Pancreas (tissue), 10 donors: Measurements from ENCODE around the gene OR4M1. TPM values are rescaled to one million over a fixed set of nuclear protein-coding genes. Genes with fewer than 3 reads are reported as not detected.
"Not testable (repeated sequence)": the region's sequence is repeated elsewhere in the genome, so short reads cannot be mapped to it uniquely, and the experiment has no call there.

ENCODE experiments used
- ATAC-seq, 4 donors: fragments of 200-7000 bp; cut with Tn5 transposase; one replicate each; pipeline versions ENCODE4 v1.8.0 to v1.9.1; 2020; ENCODE audit warnings: mild to moderate bottlenecking in 4 of 4, moderate library complexity in 4 of 4
- DNase-seq, 6 donors: peaks; one replicate each; pipeline ENCODE4 v3.0.0-alpha.2; 2020
- FAIRE-seq: peaks from 2 replicates; lab custom pipeline; 2012; peaks lifted over from hg19 to GRCh38; lab: Jason Lieb, UNC
- H3K27ac ChIP-seq, 4 donors: fragments of 200-600 bp; sonication (generic); 1 replicate in 3 of 4; 2 replicates in 1 of 4; pipeline versions ENCODE4 v1.5.0 to v1.8.0; 2020
- H3K27me3 ChIP-seq, 4 donors: fragments of 200-600 bp; one replicate each; pipeline ENCODE4 v1.8.0; 2021
- H3K36me3 ChIP-seq, 3 donors: fragments of 200-600 bp; sonication (generic) in 1 of 3; one replicate each; pipeline versions ENCODE4 v1.5.0 to v1.8.0; 2020 to 2021
- H3K4me1 ChIP-seq, 3 donors: fragments of 200-600 bp; one replicate each; pipeline ENCODE4 v1.8.0; 2021
- H3K4me3 ChIP-seq, 4 donors: fragments of 200-600 bp; sonication (generic) in 2 of 4; one replicate each; pipeline versions ENCODE4 v1.5.0 to v1.8.0; 2020 to 2021
- H3K9me3 ChIP-seq, 4 donors: fragments of 200-600 bp; one replicate each; pipeline ENCODE4 v1.8.0; 2021
- WGBS, 2 donors: extraction: QIAGEN DNeasy Blood & Tissue Kit; methylation state at CpG; one replicate each; pipeline ENCODE4 v1.1.7; 2013; 5-methylcytosine and 5-hydroxymethylcytosine counted together
- intact Hi-C, 3 donors: fragments of 100-400 bp; cut with DNase I; formaldehyde crosslinking; loops; one replicate each; pipeline versions ENCODE4 v1.11.1 to v1.14.2; 2022
- polyA plus RNA-seq, 2 donors: library from polyadenylated mRNA; stranded (reverse); fragments of 200-250 nt; gene quantifications; one replicate each; pipeline ENCODE4 v1.2.3, GENCODE V29; 2013
- total RNA-seq, 6 donors: library from RNA; stranded (reverse); fragmentation: NEBNext Ultra II Directional in 4 of 6; extraction: Animal tissue kit (Norgen Biotek cat#: 25700) in 4 of 6; gene quantifications; one replicate each; pipeline versions ENCODE4 v1.2.1 to v1.2.4, GENCODE V29; 2021 to 2023
- TF ChIP-seq, protein P1 (sequence below), 4 donors: fragments of 200-600 bp; sonication (generic) in 3 of 4; IDR thresholded peaks; one replicate each; pipeline versions ENCODE4 v1.5.0 to v1.8.0; 2021; ENCODE audit warnings: antibody characterized with exemption in 4 of 4
- donor health status: healthy with polysubstance abuse.
- donor health status: DM: no; HTN: no; CAD: no; lungs with moderate emphysema.
- donor health status: DM: no; HTN: no; CAD: no.
- donor health status: control.
- donor health status: control.
- donor health status: Bipolar disorder and iron deficiency.
- donor health status: DM: yes; HTN: yes; CAD: no.
- donor health status: DM: no; HTN: no; CAD: no.
- donor health status: DM: no; HTN: no; CAD: no.
- donor health status: DM: yes; HTN: yes; CAD: no.

Gene OR4M1
- total and polyA plus RNA-seq, 8 donors: not detected

- Histone ChIP-seq H3K4me1 (no peaks in the 10 kb centered on the region), H3K27me3 (no peaks in the 10 kb centered on the region), H3K27ac (no peak overlapping the region), H3K9me3 (no peaks in the 10 kb centered on the region), H3K4me3 (no peak overlapping the region), H3K36me3 (no peaks in the 10 kb centered on the region)
- intact Hi-C loops: no loop called here
- FAIRE-seq (peak; percentile 17), ATAC-seq (no peak), DNase-seq (no peak)
- TF ChIP-seq, protein P1, sequence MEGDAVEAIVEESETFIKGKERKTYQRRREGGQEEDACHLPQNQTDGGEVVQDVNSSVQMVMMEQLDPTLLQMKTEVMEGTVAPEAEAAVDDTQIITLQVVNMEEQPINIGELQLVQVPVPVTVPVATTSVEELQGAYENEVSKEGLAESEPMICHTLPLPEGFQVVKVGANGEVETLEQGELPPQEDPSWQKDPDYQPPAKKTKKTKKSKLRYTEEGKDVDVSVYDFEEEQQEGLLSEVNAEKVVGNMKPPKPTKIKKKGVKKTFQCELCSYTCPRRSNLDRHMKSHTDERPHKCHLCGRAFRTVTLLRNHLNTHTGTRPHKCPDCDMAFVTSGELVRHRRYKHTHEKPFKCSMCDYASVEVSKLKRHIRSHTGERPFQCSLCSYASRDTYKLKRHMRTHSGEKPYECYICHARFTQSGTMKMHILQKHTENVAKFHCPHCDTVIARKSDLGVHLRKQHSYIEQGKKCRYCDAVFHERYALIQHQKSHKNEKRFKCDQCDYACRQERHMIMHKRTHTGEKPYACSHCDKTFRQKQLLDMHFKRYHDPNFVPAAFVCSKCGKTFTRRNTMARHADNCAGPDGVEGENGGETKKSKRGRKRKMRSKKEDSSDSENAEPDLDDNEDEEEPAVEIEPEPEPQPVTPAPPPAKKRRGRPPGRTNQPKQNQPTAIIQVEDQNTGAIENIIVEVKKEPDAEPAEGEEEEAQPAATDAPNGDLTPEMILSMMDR (IDR thresholded peaks at IDR 0.05): no peak
- 22 to 23% methylated on average over 1 of the region's 1 CpG for WGBS, 2 donors
Observed at GRCh38 chr14:19823178-19823577, 49.9 kb downstream of the OR4M1 start.

GRCh38 chr14:19823765-19824164 is 50.5 kb downstream of the OR4M1 start:
- intact Hi-C loops: no loop called here
- WGBS, 2 donors: 11 to 21% methylated on average over 1 of the region's 1 CpG
- ATAC-seq: peak in 1 of 4 donors; percentile 24
- no peaks in the 10 kb centered on the region for H3K27me3 ChIP-seq
- H3K27ac ChIP-seq: no peak overlapping the region
- no peaks in the 10 kb centered on the region for H3K9me3 ChIP-seq
- TF ChIP-seq, protein P1 (IDR thresholded peaks at IDR 0.05): no peak
- no peak overlapping the region for H3K4me3 ChIP-seq
- FAIRE-seq: no peak
- no peaks in the 10 kb centered on the region for H3K36me3 ChIP-seq
- H3K4me1 ChIP-seq: no peaks in the 10 kb centered on the region
- DNase-seq: no peak

DNA sequence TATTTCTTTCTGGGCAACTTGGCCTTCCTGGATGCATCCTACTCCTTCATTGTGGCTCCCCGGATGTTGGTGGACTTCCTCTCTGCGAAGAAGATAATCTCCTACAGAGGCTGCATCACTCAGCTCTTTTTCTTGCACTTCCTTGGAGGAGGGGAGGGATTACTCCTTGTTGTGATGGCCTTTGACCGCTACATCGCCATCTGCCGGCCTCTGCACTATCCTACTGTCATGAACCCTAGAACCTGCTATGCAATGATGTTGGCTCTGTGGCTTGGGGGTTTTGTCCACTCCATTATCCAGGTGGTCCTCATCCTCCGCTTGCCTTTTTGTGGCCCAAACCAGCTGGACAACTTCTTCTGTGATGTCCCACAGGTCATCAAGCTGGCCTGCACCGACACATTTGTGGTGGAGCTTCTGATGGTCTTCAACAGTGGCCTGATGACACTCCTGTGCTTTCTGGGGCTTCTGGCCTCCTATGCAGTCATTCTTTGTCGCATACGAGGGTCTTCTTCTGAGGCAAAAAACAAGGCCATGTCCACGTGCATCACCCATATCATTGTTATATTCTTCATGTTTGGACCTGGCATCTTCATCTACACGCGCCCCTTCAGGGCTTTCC is 54.4 kb downstream of the OR4M1 start:
- DNase-seq, H3K27me3 ChIP-seq: not testable (repeated sequence)

GRCh38 chr14:19828314-19828713 is 55.0 kb downstream of the OR4M1 start:
- intact Hi-C loops: no loop called here
- peak in 1 of 4 donors; percentile 67 for ATAC-seq
- FAIRE-seq: no peak

More for the DNA sequence above, 54.4 kb downstream of the OR4M1 start:
- intact Hi-C loops, H3K9me3 ChIP-seq, H3K36me3 ChIP-seq, H3K27ac ChIP-seq, H3K4me3 ChIP-seq, ATAC-seq, FAIRE-seq, H3K4me1 ChIP-seq: not testable (repeated sequence)
- WGBS, 2 donors: 45 to 47% methylated on average over 12 of the region's 12 CpGs

More at GRCh38 chr14:19828314-19828713, 55.0 kb downstream of the OR4M1 start:
- Histone ChIP-seq H3K36me3 (no peaks in the 10 kb centered on the region), H3K9me3 (no peaks in the 10 kb centered on the region), H3K4me3 (no peak overlapping the region), H3K27ac (no peak overlapping the region), H3K4me1 (no peaks in the 10 kb centered on the region), H3K27me3 (no peaks in the 10 kb centered on the region)
- DNase-seq: no peak
- WGBS, 2 donors: 66 to 77% methylated on average over 2 of the region's 2 CpGs
- TF ChIP-seq, protein P1 (IDR thresholded peaks at IDR 0.05): no peak

Other genes starting within 250 kb of the OR4M1 start
- not detected for gene OR11H2, start 59.6 kb upstream of the OR4M1 start, total RNA-seq
- gene OR11H2, start 59.6 kb upstream of the OR4M1 start, polyA plus RNA-seq: under 1 TPM in 1 of 2 donors, not detected in 1; 0.09 TPM
- gene OR4Q3, start 29.9 kb upstream of the OR4M1 start, total RNA-seq: not detected
- gene OR4Q3, start 29.9 kb upstream of the OR4M1 start, polyA plus RNA-seq: under 1 TPM in 1 of 2 donors, not detected in 1; 0.09 TPM
- gene OR4N2, start 30.3 kb downstream of the OR4M1 start, total RNA-seq: not detected
- gene OR4N2, start 30.3 kb downstream of the OR4M1 start, polyA plus RNA-seq: not detected
- not detected for gene OR4K2, start 101.6 kb downstream of the OR4M1 start, total RNA-seq
- gene OR4K2, start 101.6 kb downstream of the OR4M1 start, polyA plus RNA-seq: under 1 TPM in 1 of 2 donors, not detected in 1; 0.02 TPM
- not detected for gene OR4K5, start 147.1 kb downstream of the OR4M1 start, total RNA-seq
- not detected for gene OR4K5, start 147.1 kb downstream of the OR4M1 start, polyA plus RNA-seq
- not detected for gene OR4K1, start 157.4 kb downstream of the OR4M1 start, total RNA-seq
- gene OR4K1, start 157.4 kb downstream of the OR4M1 start, polyA plus RNA-seq: not detected
- gene OR4K15, start 202.1 kb downstream of the OR4M1 start, total RNA-seq: not detected
- gene OR4K15, start 202.1 kb downstream of the OR4M1 start, polyA plus RNA-seq: not detected
- not detected for gene OR4Q2, start 228.7 kb downstream of the OR4M1 start, total RNA-seq
- gene OR4Q2, start 228.7 kb downstream of the OR4M1 start, polyA plus RNA-seq: not detected
- not detected for gene OR4K14, start 245.8 kb downstream of the OR4M1 start, total RNA-seq
- not detected for gene OR4K14, start 245.8 kb downstream of the OR4M1 start, polyA plus RNA-seq